Neural progenitor cell (in vitro differentiated cells): ENCODE results near the gene DNASE1L2.

ENCODE experiments used
- CTCF ChIP-seq: fragments of 200-600 bp; sonication (generic); IDR thresholded peaks from 2 replicates; pipeline ENCODE4 v1.5.1; 2017; ENCODE audit warnings: antibody characterized with exemption, mild to moderate bottlenecking
- EZH2 ChIP-seq: fragments of 200-600 bp; sonication (generic); IDR thresholded peaks from 2 replicates; pipeline ENCODE4 v1.6.1; 2017; ENCODE audit warnings: antibody characterized with exemption, mild to moderate bottlenecking, moderate library complexity
- EZH2phosphoT487 ChIP-seq: fragments of 200-600 bp; sonication (generic); IDR thresholded peaks from 2 replicates; pipeline ENCODE4 v1.6.1; 2017; ENCODE audit warnings: antibody characterized with exemption

GRCh38 chr16:2213817-2214718 lies 22.2 kb upstream of the DNASE1L2 start:
- TF ChIP-seq CTCF (peak; percentile 7), EZH2 (no peak), EZH2phosphoT487 (no peak)
